A172 (cell line): ENCODE data around the gene TMEM247. TPM values are rescaled to one million over a fixed set of nuclear protein-coding genes. Genes with fewer than 3 reads are reported as not detected.
"Not testable (repeated sequence)": the region's sequence is repeated elsewhere in the genome, so short reads cannot be mapped to it uniquely, and the experiment has no call there.

Experiments used
- DNase-seq: peaks from one replicate; pipeline ENCODE4 v3.0.0-alpha.2; 2015; ENCODE audit warnings: low spot score
- total RNA-seq: library from RNA; depleted of rRNA; stranded (reverse); fragments of >200 nt; shearing (Covaris generic); gene quantifications from 2 replicates; pipeline ENCODE4 v1.2.3, GENCODE V29; 2014

The TMEM247 gene
- total RNA-seq, 1 experiment from 2014 or later: not detected

DNA sequence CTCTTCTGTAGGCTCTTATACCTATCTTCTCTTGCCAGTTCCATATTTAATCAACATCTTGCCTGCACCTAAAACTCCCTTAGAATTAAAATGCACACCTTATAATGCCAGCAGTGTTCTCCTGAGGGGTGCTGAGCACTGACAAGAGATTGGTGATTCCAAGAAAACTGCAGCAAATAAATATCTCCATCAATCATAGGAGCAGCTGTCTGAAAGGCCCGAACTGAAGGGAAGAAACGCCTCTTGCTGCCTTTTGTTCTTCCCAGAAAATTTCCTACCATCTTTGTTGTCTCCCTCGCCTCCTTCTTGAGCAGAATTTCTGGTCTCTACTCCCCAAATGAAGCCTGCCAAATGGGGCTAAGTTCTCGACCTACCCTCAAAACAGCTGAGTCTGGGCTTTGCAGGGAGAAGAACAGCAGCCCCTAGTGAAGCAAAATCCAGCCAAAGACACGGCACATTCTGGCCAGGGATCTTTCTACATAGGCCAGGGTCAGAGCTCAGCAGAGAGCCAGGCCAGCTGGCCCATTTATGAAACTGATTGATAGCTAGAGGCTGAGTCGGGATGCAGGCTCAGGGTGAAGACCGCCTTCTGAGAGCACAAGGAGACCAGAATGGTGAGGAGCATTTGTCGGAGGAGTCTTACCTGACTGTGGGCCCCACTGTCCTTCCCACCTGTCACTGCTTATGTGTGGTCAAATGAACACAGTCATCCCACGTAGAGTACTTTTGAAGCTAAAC lies 20.4 kb upstream of the TMEM247 start:
- no peak for DNase-seq

DNA sequence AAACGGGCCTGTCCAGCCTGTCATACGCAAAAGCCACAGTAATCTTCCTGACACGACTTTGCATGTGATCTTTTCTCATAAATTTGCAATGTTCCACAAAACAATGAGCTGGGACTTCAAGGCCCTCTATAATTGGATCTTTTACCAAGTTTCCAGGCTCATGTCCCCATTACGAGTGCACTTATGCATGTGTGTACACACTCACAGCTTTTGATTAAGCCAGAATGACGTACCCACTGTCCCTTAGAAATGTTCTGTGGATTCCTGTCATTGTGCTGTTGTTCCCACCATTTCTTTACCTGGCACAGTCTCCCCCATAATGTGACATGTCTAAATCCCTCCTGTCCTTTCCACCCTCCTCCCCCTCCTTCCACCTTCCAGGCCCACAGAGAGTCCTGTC lies 19.7 kb upstream of the TMEM247 start:
- no peak for DNase-seq

DNA sequence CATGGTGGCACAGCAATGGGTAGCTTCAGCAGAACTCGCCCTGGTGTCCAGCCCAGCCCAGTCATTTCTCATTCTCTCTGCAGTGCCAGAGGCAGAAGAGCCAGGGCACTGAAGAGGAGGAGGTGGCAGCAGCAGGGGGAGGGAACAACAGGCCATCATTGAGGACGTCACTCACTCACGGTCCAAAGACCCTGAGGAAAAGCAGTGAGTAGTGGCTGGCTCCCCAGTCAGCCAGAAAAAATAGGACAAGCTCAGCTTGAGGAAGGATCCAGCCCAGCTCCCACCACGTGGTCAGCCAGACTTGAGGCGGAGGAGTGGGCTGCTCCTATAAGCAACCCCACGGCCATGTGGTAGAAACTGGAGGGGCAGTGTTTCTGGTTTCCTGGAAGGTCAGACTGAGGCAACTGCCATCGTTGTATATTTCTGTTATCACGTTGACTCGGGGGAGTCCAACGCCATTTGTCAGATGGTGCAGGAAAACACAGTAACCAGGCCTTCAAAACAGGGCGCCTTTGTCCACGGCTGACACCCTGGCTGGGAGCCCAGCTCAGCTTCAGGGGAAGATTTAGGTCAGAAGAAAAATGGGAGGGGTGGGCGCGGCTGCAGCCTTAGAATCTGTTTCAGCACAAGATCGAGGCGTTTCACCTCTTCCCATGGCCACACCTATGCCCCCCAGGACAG lies 19.0 kb upstream of the TMEM247 start:
- DNase-seq: no peak

DNA sequence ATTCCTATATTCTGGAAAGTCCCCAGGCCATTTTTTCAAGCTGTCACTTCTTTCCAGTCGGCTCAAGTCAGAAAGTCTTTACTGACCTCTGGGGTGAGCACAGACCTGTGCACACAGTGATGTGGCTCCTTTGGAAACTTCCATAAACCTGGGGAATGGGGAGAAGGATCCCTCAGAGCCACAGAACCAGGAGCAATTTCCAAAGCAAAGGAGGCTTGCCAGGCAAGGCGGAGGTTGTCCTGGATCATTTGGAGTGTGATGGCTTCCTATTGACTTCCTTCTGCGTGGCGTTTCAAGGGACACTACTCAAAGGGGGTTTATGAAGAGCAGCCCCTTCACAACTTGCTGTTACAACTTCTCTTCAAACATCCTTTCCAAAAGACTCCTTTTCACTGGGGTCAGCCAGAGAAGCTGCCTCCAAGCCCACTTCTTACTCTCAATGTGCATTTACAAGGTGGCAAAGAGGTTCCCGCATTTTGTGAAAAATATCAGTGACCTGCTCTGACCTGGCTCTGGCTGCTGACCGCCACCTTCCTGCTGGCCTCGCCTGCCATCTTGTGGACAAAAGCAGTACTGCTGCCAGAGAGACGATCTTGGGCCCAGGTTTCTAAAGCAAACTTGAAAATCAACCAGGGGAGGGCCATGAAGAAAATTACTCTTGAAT lies 18.2 kb upstream of the TMEM247 start:
- peak; percentile 43 for DNase-seq

DNA sequence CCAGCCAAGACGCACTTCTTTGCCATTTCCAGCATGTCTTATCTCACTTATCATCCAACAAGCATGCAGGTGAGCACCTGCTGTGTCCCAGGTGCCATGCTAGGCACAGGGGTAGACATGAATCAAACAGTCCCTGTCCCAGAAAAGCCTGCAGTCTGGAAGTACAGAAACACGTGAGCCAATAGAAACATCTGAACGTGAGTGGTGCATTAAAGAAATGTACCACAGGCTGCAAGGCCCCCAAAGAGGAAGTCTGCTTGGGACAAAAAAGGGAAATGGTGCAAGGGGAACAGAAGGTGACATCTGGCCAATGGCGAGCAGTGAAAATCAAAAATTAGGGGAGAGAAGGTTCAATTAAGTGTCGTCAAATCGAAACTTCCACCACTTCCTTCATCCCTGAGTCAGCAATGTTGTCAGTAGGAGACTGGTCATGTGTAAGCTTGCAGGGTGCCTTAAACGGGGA lies 17.6 kb upstream of the TMEM247 start:
- DNase-seq: no peak

DNA sequence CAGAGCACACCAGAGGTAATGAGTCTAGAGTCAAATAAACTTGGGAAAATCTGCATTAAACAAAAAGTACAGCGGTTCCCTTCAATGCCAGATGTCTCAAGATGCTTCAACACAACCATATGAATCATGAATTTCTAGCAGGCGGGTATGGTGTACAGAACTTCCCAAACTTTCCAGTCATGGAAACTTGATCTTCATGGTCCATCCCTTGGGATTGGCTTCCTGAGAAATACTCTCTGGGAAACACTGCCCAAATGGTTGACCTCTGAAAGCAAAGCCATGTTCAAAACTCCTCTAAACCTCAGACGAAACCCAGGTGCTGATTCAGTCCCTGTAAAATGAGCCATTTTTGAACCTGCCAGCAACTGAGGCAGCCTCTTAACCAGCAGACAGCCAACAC lies 16.4 kb upstream of the TMEM247 start:
- no peak for DNase-seq

DNA sequence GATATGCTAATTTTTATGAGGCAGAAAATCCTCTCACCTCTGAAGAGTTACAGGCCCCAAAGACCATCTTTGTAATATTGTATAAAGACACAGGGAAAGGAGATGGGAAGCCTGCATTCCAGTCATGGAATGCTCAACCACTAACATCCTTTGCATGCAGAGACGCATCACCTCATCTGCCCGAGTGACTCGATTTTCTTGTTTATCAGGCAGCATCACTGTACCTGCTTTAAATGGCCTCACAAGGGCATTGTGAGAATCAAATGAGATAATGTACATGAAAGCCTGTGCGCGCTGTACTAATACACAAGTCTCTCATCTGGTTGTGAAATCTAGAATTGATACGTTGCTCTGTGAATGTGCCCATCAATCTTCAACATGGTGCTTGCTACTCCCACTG lies 10.2 kb upstream of the TMEM247 start:
- DNase-seq: no peak

DNA sequence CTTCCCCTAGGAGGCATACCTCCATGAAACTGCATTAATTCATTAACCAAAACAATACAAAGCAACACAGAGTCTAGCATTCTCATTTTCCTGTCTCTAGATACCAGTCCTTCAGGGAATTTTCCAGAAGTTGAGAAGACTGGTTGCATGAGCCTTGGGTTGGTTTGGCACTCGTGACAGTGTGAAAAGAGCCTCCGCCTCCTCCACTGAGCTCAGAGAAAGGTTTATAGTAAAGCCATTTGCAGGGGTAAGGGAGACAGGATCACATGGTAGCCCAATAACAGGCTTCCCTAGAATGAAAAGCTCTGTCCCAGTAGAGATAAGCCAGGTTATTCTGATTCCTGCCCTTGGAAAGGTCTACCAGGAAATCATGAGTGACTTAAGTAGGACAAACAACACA lies 9.7 kb upstream of the TMEM247 start:
- DNase-seq: no peak

DNA sequence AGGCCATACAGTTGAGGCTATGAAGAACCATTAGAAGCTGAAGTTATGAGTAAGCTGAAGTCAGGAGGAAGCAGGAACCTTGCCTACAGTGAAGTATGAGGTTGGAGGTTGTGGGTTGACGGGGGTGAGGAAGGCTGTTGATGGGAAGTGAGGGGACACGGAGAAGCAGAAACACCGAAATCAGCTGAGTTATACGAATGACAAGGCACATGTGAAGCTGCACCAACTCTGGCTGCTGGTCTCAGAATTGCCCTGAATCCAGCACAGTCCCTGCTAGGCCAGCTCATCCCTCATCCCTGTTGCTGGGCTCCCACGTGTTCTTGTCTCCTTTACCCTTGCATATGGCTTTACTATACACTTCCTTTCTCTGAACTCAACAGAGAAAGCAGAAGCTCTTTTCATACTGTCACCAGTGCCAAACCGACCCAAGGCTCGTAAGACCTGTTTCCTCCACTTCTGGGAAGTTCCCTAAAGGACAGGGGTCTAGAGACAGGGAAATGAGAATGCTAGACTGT lies 9.2 kb upstream of the TMEM247 start:
- no peak for DNase-seq

DNA sequence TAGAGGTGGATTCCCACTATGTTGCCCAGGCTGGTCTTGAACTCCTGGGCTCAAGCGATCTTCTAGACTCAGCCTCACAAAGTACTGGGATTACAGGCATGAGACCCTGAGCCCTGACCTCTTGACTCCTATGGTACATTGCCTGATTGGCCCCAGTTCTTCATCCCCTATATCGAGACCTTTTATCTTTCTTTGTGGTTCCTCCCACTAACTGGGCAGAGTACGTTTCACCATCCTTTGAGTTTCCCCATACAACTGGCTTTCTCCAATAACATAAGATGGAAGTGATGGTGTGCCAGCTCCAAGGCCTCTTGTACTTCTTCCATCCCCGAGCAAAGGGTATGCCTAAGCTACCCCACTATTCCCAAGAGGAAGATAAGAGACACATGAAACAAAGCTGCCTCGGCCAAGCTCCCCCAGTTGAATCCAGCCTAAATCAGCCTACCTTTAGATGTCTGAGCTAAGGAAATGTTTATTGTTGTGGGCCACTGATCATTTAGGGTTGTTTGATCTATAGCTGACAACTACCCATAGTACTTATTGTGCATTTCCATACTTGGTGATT lies 8.3 kb upstream of the TMEM247 start:
- DNase-seq: no peak

DNA sequence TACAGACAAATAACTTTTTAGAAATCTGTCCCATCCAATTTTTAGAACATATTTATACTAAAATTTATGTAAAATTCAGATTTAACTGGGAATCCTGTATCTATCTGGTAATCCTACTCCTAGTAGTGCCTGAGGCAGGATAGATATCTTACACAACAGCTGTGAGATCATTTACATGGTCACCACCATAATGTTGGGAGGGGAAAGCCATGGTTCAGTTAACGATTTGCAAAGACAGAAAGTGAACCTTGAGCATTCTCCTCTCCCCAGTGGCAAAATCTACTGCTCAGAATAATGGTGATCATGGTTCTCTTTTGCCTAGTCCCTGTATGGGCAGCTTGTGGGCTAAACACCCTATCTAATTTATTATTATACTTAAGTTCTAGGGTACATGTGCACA lies 7.7 kb upstream of the TMEM247 start:
- DNase-seq: no peak

DNA sequence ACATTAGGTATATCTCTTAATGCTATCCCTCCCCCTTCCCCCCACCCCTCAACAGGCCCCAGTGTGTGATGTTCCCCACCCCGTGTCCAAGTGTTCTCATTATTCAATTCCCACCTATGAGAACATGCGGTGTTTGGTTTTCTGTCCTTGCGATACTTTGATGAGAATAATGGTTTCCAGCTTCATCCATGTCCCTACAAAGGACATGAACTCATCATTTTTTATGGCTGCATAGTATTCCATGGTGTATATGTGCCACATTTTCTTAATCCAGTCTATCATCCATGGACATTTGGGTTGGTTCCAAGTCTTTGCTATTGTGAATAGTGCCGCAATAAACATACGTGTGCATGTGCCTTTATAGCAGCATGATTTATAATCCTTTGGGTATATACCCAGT lies 7.2 kb upstream of the TMEM247 start:
- not testable (repeated sequence) for DNase-seq

DNA sequence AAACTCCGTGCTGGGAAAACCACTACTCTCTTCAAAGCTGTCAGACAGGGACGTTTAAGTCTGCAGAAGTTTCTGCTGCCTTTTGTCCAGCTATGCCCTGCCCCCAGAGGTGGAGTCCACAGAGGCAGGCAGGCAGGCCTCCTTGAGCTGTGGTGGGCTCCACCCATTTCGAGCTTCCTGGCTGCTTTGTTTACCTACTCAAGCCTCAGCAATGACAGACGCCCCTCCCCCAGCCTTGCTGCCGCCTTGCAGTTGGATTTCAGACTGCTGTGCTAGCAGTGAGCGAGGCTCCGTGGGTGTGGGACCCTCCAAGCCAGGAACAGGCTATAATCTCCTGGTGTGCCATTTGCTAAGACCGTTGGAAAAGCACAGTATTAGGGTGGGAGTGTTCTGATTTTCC lies 1.9 kb upstream of the TMEM247 start:
- DNase-seq: not testable (repeated sequence)

DNA sequence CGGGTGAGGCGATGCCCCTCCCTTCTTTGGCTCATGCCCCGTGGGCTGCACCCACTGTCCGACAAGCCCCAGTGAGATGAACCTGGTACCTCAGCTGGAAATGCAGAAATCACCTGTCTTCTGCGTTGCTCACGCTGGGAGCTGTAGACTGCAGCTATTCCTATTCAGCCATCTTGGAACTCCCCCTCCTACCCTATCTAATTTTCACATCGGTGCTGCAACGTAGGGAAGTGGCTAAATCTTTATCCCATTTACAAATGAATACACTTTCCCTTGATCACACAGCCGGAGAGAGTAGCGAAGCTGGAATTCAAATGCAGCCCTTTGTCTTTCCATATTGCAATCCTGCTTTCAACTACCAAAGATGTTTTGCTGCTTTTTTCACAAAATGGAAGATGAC lies 1.4 kb upstream of the TMEM247 start:
- no peak for DNase-seq

DNA sequence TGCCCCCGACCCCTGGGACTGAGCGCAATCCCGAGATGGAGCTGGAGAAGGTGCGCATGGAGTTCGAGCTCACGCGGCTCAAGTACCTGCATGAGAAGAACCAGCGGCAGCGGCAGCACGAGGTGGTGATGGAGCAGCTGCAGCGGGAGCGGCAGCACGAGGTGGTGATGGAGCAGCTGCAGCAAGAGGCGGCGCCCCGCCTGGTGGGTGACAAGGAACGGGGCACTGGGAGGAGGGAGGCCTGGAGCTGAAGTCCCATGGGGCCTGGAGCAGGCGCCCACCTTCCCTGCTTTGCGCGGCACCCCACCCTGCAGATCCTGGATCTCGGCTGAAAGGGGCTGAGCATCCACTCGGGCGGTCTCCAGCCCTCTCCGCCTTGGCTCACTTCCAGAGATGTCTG lies 1.2 kb downstream of the TMEM247 start:
- no peak for DNase-seq

DNA sequence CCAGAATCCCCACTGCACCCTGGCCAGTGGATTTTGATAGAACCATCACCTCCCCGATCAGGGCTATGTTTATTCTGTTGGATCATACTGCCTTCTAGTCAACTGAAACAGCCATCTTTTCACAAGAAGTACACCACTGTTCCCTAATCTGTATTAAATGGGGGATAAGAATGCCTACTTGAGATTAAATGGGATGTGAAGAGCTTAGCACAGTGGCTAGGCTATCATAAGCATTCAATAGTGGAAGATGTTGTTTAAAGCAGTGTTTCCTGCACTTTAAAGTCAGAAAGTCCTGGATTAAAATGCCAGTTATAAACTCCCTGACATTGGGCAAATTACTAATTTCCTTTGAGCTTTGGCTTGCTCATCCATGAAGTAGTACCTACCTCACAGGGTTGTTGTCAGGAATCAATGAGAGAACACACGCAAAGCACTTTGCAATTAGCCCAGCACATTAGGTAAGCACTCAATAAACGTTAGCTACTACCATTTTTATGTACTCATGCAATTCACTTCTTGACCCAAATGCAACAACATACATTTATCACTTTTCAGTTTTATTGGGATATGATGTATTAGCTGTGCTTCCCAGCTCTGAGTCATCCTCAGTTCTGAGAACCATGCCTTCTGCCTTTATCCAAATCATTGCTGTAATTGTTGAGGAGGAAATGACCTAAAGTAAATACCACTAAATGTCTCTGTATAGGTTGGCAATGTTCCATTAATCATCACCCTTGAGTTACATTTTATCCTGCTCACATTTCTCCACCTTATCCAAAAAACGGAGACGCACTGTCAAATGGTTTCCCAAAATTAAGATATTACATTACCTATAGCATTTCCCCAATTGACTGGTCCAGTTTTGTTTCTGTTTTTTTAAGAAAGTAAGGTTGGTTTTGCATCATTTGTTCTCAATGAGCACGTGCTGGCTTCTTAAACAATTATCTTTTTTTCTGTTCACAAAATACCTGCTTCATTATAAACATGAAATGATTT lies 2.1 kb downstream of the TMEM247 start:
- DNase-seq: peak; percentile 84

DNA sequence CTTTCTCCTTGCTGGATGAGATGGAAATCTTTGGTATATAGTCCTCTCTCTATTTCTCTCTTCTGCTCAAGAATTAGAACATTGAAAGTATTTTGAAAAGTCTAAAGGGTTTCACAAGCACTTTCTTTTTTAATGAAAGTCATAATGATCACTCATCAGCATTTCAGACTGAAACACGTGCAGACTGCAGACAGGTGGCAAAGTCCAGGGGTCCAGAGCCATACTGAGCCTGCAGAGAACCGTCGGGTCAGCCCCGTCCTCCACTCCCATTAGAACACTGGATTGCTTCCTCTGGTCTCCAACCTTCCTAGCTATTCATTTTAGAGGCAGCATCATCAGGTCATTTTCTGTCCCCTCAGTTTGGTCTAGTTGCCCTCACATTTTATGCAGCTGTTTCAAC lies 3.1 kb downstream of the TMEM247 start:
- DNase-seq: no peak

DNA sequence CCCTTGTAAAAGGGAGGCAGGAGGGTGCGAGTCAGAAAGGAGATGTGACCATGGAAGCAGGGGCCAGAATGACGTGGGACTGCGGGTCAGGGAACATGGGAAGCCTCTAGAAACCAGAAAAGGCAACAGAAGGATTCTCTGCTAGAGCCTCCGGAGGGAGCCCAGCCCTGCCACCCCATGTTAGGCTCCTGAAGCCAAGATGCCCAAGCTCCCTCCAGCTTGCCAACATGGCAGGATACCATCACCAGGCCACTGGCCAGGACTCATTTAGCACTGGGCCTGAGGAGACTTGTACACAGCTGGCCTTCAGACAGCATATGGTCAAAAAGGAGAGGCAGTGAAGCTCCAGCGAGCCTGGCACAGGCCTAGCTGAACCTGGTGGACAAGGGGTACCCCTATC lies 5.6 kb downstream of the TMEM247 start:
- no peak for DNase-seq

DNA sequence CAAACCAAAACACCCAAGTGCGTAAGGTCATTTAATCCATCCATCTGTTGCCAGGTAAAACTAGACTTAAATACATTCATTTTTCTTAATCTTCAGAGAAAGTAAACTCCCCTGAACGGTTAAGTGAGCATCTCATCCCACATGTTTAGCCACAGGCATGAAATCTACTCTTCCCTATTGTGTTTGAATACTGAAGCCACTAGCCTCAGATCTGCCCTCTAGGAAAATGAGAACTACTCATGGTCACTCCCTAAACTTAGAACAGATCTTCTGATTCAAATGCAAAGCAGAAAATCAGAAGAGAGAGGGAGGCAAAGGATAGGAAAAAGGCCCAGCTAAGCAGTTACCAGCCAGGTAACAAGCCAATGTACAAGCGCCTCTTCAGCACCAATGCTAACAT lies 7.1 kb downstream of the TMEM247 start:
- no peak for DNase-seq

DNA sequence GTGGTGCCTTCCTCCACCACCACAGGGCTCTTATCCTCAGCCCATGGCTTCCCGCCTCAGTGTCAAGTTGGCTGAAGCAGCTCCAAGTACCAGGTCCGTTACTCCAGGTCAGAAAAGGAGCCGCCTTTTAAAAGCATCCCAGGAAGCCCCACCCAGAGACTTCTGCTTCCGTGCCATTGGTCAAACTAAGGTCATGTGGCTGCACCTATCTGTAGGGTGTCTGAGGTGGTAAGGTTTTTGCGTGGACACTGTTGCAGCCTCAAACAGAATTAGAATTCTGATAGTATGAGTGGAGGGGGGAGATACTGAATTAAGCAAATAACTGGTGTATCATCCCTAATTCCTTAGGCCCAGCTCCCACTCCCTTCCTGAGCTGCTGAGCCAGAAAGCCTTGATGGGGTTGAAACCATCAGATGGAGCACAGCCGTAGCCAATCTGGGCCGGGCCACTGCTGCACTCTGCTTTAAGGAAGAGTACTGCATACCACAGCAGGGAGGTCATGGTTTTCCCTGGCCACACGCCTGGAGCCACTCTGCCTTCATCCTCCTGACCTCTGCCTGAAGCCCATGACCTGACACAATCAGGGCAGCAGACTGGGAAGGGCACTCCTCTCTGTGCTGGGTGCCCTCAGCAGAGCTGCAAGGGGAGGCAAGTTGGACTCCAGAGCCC lies 8.4 kb downstream of the TMEM247 start:
- DNase-seq: peak; percentile 83

DNA sequence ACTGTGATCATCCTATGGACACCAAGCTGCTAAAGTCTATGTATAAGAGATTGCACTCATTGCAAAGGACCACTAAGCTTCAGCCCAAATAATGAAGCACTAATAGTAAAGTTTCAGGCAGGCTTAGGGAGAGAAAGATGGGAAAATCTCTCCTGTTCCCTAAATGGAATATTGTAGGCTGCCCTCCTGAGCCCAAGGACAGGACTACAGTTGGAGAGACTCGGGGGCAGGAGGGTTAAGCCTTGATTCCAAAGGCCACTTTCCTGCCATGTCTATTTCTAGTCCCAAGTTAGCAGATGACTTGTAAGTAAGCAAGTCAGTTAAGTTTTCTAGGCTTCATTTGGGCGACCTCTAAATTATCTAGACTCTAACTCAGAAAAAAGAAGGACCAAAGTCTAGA lies 9.0 kb downstream of the TMEM247 start:
- no peak for DNase-seq
